ENCODE measurements around the gene PLCH1. TPM values are rescaled to one million over a fixed set of nuclear protein-coding genes. Genes with fewer than 3 reads are reported as not detected.

Gene PLCH1
- total RNA-seq, 1 experiment from 2014 or later, result 8.9 TPM

- TF ChIP-seq NFE2L1 (CRISPR knock-in tag; IDR thresholded peaks at IDR 0.05), result no peak
- TF ChIP-seq ZMAT4 (CRISPR knock-in tag; IDR thresholded peaks at IDR 0.05), result no peak
- no peak for TF ChIP-seq ATF6 (CRISPR knock-in tag; IDR thresholded peaks at IDR 0.05)
- TF ChIP-seq ZNF281 (CRISPR knock-in tag; IDR thresholded peaks at IDR 0.05), result no peak
- TF ChIP-seq NR2C2 (CRISPR knock-in tag; IDR thresholded peaks at IDR 0.05), result no peak
- TF ChIP-seq ZNF416 (CRISPR knock-in tag; IDR thresholded peaks at IDR 0.05), result no peak
- TF ChIP-seq FOXP1 (CRISPR knock-in tag; IDR thresholded peaks at IDR 0.05; ENCODE audit: borderline replicate concordance), result no peak
- TF ChIP-seq HMGXB4 (CRISPR knock-in tag; IDR thresholded peaks at IDR 0.05), result no peak
- TF ChIP-seq TP53 (CRISPR knock-in tag; IDR thresholded peaks at IDR 0.05), result no peak
- TF ChIP-seq CBFB (CRISPR knock-in tag; IDR thresholded peaks at IDR 0.05; ENCODE audit: low read depth), result no peak
- TF ChIP-seq ERG (CRISPR knock-in tag; IDR thresholded peaks at IDR 0.05), result no peak
- TF ChIP-seq ZNF317 (CRISPR knock-in tag; IDR thresholded peaks at IDR 0.05; ENCODE audit: borderline replicate concordance, low read depth), result no peak
- no peak for TF ChIP-seq MXD4 (CRISPR knock-in tag; IDR thresholded peaks at IDR 0.05; ENCODE audit: borderline replicate concordance)
- TF ChIP-seq ARID4B (CRISPR knock-in tag; IDR thresholded peaks at IDR 0.05; ENCODE audit: borderline replicate concordance), result no peak
- TF ChIP-seq CDX4 (CRISPR knock-in tag; IDR thresholded peaks at IDR 0.05; ENCODE audit: borderline replicate concordance), result no peak
- TF ChIP-seq PRRX2 (CRISPR knock-in tag; IDR thresholded peaks at IDR 0.05), result no peak
- no peak for TF ChIP-seq JUN (CRISPR knock-in tag; IDR thresholded peaks at IDR 0.05)
- TF ChIP-seq RELA (CRISPR knock-in tag; IDR thresholded peaks at IDR 0.05; ENCODE audit: borderline replicate concordance), result no peak
- no peak for TF ChIP-seq PREB (CRISPR knock-in tag; IDR thresholded peaks at IDR 0.05; ENCODE audit: borderline replicate concordance)
- no peak for TF ChIP-seq GRHL2 (CRISPR knock-in tag; IDR thresholded peaks at IDR 0.05; ENCODE audit: insufficient replicate concordance, severe bottlenecking)
- ChIA-PET CTCF (no interaction called here), POLR2A (no interaction called here)
- Mint-ChIP-seq H3K9me3 (peaks cover 16% of the 10 kb centered on the region), H3K27me3 (ENCODE audit: low read depth) (no peaks in the 10 kb centered on the region), H3K27ac (no peak overlapping the region), H3K4me3 (no peak overlapping the region), H3K36me3 (peaks cover 11% of the 10 kb centered on the region), H3K4me1 (peaks cover 4% of the 10 kb centered on the region; the same call in 1 of the 2 replicates)
- ATAC-seq (no peak), DNase-seq (ENCODE audit: low spot score) (no peak)
These were observed 350.6 kb downstream of the PLCH1 start for GRCh38 chr3:155394240-155394639.
